HepG2 (cell line): ENCODE data around the gene UXS1. TPM values are rescaled to one million over a fixed set of nuclear protein-coding genes. Genes with fewer than 3 reads are reported as not detected.
A peak's percentile ranks its signal among the peaks of the same experiment; 100 is the strongest.

ENCODE experiments used
- ARHGAP35 ChIP-seq: sonication (generic); formaldehyde crosslinking; IDR thresholded peaks from 2 replicates; pipeline ENCODE4 v1.9.0; 2022; ENCODE audit warnings: mild to moderate bottlenecking, inconsistent platforms, moderate library complexity, missing genetic modification reagents, borderline replicate concordance
- CREM ChIP-seq, 2 experiments: sonication (generic) in 1 of 2; formaldehyde crosslinking in 1 of 2; IDR thresholded peaks; 2 replicates each; pipeline versions ENCODE4 v1.4.0 to v1.6.1; 2016 to 2020; ENCODE audit warnings: antibody characterized with exemption in 1 of 2, mild to moderate bottlenecking in 1 of 2, missing genetic modification reagents in 1 of 2
- FOSL2 ChIP-seq: sonication (generic); formaldehyde crosslinking; IDR thresholded peaks from 2 replicates; pipeline ENCODE4 v1.4.0; 2020; ENCODE audit warnings: missing genetic modification reagents
- FOXK1 ChIP-seq: sonication (generic); formaldehyde crosslinking; IDR thresholded peaks from 2 replicates; pipeline ENCODE4 v1.4.0; 2020; ENCODE audit warnings: low read depth, missing genetic modification reagents, borderline replicate concordance
- FOXO1 ChIP-seq: sonication (generic); formaldehyde crosslinking; IDR thresholded peaks from 2 replicates; pipeline ENCODE4 v1.4.0; 2020; ENCODE audit warnings: missing genetic modification reagents
- HNF4A ChIP-seq: sonication (generic); formaldehyde crosslinking; IDR thresholded peaks from 2 replicates; pipeline ENCODE4 v1.4.0; 2020; ENCODE audit warnings: missing genetic modification reagents
- KDM6A ChIP-seq: IDR thresholded peaks from 2 replicates; pipeline ENCODE4 v1.6.1; 2016; ENCODE audit warnings: low read depth
- MED1 ChIP-seq: sonication (generic); formaldehyde crosslinking; IDR thresholded peaks from 2 replicates; pipeline ENCODE4 v1.4.0; 2020; ENCODE audit warnings: missing genetic modification reagents
- MED8 ChIP-seq: sonication (generic); formaldehyde crosslinking; IDR thresholded peaks from 2 replicates; pipeline ENCODE4 v1.8.1; 2023; ENCODE audit warnings: mild to moderate bottlenecking, missing genetic modification reagents; ENCODE audit not compliant: insufficient replicate concordance
- MIXL1 ChIP-seq: IDR thresholded peaks from 2 replicates; pipeline ENCODE4 v1.6.1; 2016
- NCOA1 ChIP-seq: sonication (generic); formaldehyde crosslinking; IDR thresholded peaks from 2 replicates; pipeline ENCODE4 v1.9.0; 2021; ENCODE audit warnings: missing genetic modification reagents
- NCOR1 ChIP-seq: fragments of 200-600 bp; sonication (generic); IDR thresholded peaks from 2 replicates; pipeline ENCODE4 v1.7.0; 2017; ENCODE audit warnings: antibody characterized with exemption, low read length, borderline replicate concordance
- RAD21 ChIP-seq: fragments of 450-650 bp; formaldehyde crosslinking; IDR thresholded peaks from 2 replicates; pipeline ENCODE4 v1.5.0; 2020; ENCODE audit warnings: mild to moderate bottlenecking
- RARA ChIP-seq: IDR thresholded peaks from 2 replicates; pipeline ENCODE4 v1.6.1; 2016; ENCODE audit warnings: missing genetic modification reagents, missing compliant biosample characterization
- SOX13 ChIP-seq, 3 experiments: fragments of 450-650 bp in 1 of 3; sonication (generic) in 1 of 3; formaldehyde crosslinking in 1 of 3; IDR thresholded peaks in 2 of 3; conservative IDR thresholded peaks in 1 of 3; 2 replicates each; pipeline versions ENCODE4 v1.5.0 to v1.6.1; 2016 to 2020; ENCODE audit warnings: antibody characterized with exemption in 1 of 3, mild to moderate bottlenecking in 1 of 3, missing compliant biosample characterization in 1 of 3, missing genetic modification reagents in 1 of 3, moderate library complexity in 1 of 3
- ZBTB26 ChIP-seq: IDR thresholded peaks from 2 replicates; pipeline ENCODE4 v1.6.1; 2016; ENCODE audit warnings: missing compliant biosample characterization, missing genetic modification reagents, borderline replicate concordance
- ZFX ChIP-seq: sonication (generic); formaldehyde crosslinking; IDR thresholded peaks from 2 replicates; pipeline ENCODE4 v1.4.0; 2020; ENCODE audit warnings: mild to moderate bottlenecking, low read depth, missing genetic modification reagents, moderate library complexity
- ZNF124 ChIP-seq: sonication (generic); formaldehyde crosslinking; IDR thresholded peaks from 2 replicates; pipeline ENCODE4 v1.4.0; 2020; ENCODE audit warnings: missing genetic modification reagents
- ZNF160 ChIP-seq: sonication (generic); formaldehyde crosslinking; IDR thresholded peaks from 2 replicates; pipeline ENCODE4 v1.8.0; 2022; ENCODE audit warnings: mild to moderate bottlenecking, inconsistent platforms, missing genetic modification reagents
- ZNF224 ChIP-seq: sonication (generic); formaldehyde crosslinking; IDR thresholded peaks from 2 replicates; pipeline ENCODE4 v1.5.0; 2020; ENCODE audit warnings: mild to moderate bottlenecking, missing genetic modification reagents
- ZNF44 ChIP-seq: sonication (generic); formaldehyde crosslinking; IDR thresholded peaks from 2 replicates; pipeline ENCODE4 v1.5.1; 2020; ENCODE audit warnings: mild to moderate bottlenecking, missing genetic modification reagents
- ZNF547 ChIP-seq: sonication (generic); formaldehyde crosslinking; IDR thresholded peaks from 2 replicates; pipeline ENCODE4 v1.5.1; 2020; ENCODE audit warnings: mild to moderate bottlenecking, missing genetic modification reagents
- ZNF556 ChIP-seq: sonication (generic); formaldehyde crosslinking; IDR thresholded peaks from 2 replicates; pipeline ENCODE4 v1.4.0; 2020; ENCODE audit warnings: mild to moderate bottlenecking, missing genetic modification reagents, borderline replicate concordance
- ZNF670 ChIP-seq: sonication (generic); formaldehyde crosslinking; IDR thresholded peaks from 2 replicates; pipeline ENCODE4 v1.8.0; 2022; ENCODE audit warnings: mild to moderate bottlenecking, missing genetic modification reagents, borderline replicate concordance
- ZNF766 ChIP-seq: sonication (generic); formaldehyde crosslinking; IDR thresholded peaks from 2 replicates; pipeline ENCODE4 v1.5.0; 2020; ENCODE audit warnings: missing genetic modification reagents, borderline replicate concordance
- ZNF784 ChIP-seq: sonication (generic); formaldehyde crosslinking; IDR thresholded peaks from 2 replicates; pipeline ENCODE4 v1.5.1; 2020; ENCODE audit warnings: missing genetic modification reagents, mild to moderate bottlenecking, borderline replicate concordance
- ZSCAN25 ChIP-seq: sonication (generic); formaldehyde crosslinking; IDR thresholded peaks from 2 replicates; pipeline ENCODE4 v1.8.0; 2022; ENCODE audit warnings: mild to moderate bottlenecking, missing genetic modification reagents
- polyA plus RNA-seq, 8 experiments: library from polyadenylated mRNA; depleted of rRNA in 3 of 8; stranded (reverse) in 7 of 8; unstranded in 1 of 8; fragments of >200 nt; fragmentation: Illumina TruSeq in 4 of 8; extraction: Trizol in 4 of 8; gene quantifications; 2 replicates each; pipeline versions ENCODE4 v1.2.1 to v1.2.3, GENCODE V29; 2011 to 2016; ENCODE audit warnings: low read depth in 4 of 8, missing spikeins in 1 of 8, mixed read lengths in 1 of 8; ENCODE audit not compliant: insufficient read depth in 1 of 8
- total RNA-seq, 5 experiments: library from RNA; depleted of rRNA; stranded (reverse); fragments of >200 nt; fragmentation: Illumina TruSeq; extraction: Trizol; gene quantifications; 2 replicates each; pipeline ENCODE4 v1.2.3, GENCODE V29; 2016; ENCODE audit warnings: low read depth in 1 of 5

UXS1 gene
- total and polyA plus RNA-seq, 2 of the 13 experiments (the other 11 are each of a cell fraction or from before 2014, with no cell fraction given) = 53.3 to 110 TPM

GRCh38 chr2:106127282-106127771 is 66.8 kb downstream of the UXS1 start (continued):
- TF ChIP-seq ZNF44 (CRISPR knock-in tag) (0 out of 2 replicates have a peak, but pooled peaks have one; percentile 9), CREM (IDR thresholded peaks at IDR 0.05) (peak; percentile 35; the same call in 1 of the 2 replicates), CREM (CRISPR knock-in tag; IDR thresholded peaks at IDR 0.05) (no peak), NCOA1 (CRISPR knock-in tag) (no peak), MED8 (CRISPR knock-in tag) (no peak), ZNF124 (CRISPR knock-in tag) (0 out of 2 replicates have a peak, but pooled peaks have one; percentile 13), FOXK1 (CRISPR knock-in tag) (no peak), ZNF784 (CRISPR knock-in tag) (no peak), RAD21 (CRISPR knock-in tag) (peak; percentile 19; the same call in 1 of the 2 replicates), RARA (CRISPR knock-in tag) (peak; percentile 26; the same call in 1 of the 2 replicates), ZNF766 (CRISPR knock-in tag) (no peak), ZFX (0 out of 2 replicates have a peak, but pooled peaks have one; percentile 11), ZNF224 (CRISPR knock-in tag) (no peak), FOSL2 (peak; percentile 92), ZNF547 (CRISPR knock-in tag) (0 out of 2 replicates have a peak, but pooled peaks have one; percentile 10), ARHGAP35 (CRISPR knock-in tag) (no peak), FOXO1 (CRISPR knock-in tag) (no peak), ZBTB26 (no peak), ZSCAN25 (CRISPR knock-in tag) (no peak), HNF4A (CRISPR knock-in tag) (peak; percentile 87), SOX13 (IDR thresholded peaks at IDR 0.05) (no peak), SOX13 (CRISPR knock-in tag; conservative IDR thresholded peaks at IDR 0.05 in 1 of 2, IDR thresholded peaks at IDR 0.05 in 1 of 2) (peak in 1 of 2 experiments; percentile 4; a peak in 1 of 4 replicates), NCOR1 (peak; percentile 85; the same call in 1 of the 2 replicates), ZNF556 (CRISPR knock-in tag) (0 out of 2 replicates have a peak, but pooled peaks have one; percentile 27), KDM6A (CRISPR knock-in tag) (peak; percentile 19), MIXL1 (CRISPR knock-in tag) (peak; percentile 3; the same call in 1 of the 2 replicates), ZNF160 (CRISPR knock-in tag) (no peak), MED1 (CRISPR knock-in tag) (peak; percentile 44), ZNF670 (CRISPR knock-in tag) (no peak)
